Neural crest cell (in vitro differentiated cells): Measurements from ENCODE around the gene OCA2. TPM values are rescaled to one million over a fixed set of nuclear protein-coding genes. Genes with fewer than 3 reads are reported as not detected.

Source experiments
- DNase-seq: peaks from one replicate; pipeline ENCODE4 v3.0.0; 2021; ENCODE audit warnings: low read depth, mixed read lengths, low spot score
- H3K27ac Mint-ChIP-seq: one replicate; pipeline ENCODE4 v1.8.0; 2021; ENCODE audit warnings: mild to moderate bottlenecking, mixed read lengths; ENCODE audit not compliant: unreplicated experiment
- H3K27me3 Mint-ChIP-seq: 2 replicates; pipeline ENCODE4 v1.8.0; 2021; ENCODE audit warnings: low read depth, mild to moderate bottlenecking, mixed read lengths
- H3K36me3 Mint-ChIP-seq: 2 replicates; pipeline ENCODE4 v1.8.0; 2021; ENCODE audit warnings: low read depth, mild to moderate bottlenecking, mixed read lengths
- H3K4me1 Mint-ChIP-seq: 2 replicates; pipeline ENCODE4 v1.8.0; 2021; ENCODE audit warnings: mixed read lengths
- H3K4me3 Mint-ChIP-seq: one replicate; pipeline ENCODE4 v1.8.0; 2021; ENCODE audit warnings: mild to moderate bottlenecking, mixed read lengths
- H3K9me3 Mint-ChIP-seq: 2 replicates; pipeline ENCODE4 v1.8.0; 2021; ENCODE audit warnings: mixed read lengths
- CTCF ChIP-seq: fragments of 200-600 bp; sonication (generic); conservative IDR thresholded peaks from 2 replicates; pipeline ENCODE4 v1.5.0; 2021; ENCODE audit warnings: antibody characterized with exemption, mild to moderate bottlenecking
- total RNA-seq: library from RNA; stranded (reverse); gene quantifications from 2 replicates; pipeline ENCODE4 v1.2.1, GENCODE V29; 2021

OCA2 gene
- total RNA-seq, 1 donor from 2014 or later = 0.19 TPM

- no peak for DNase-seq
- TF ChIP-seq CTCF = no peak
- Mint-ChIP-seq H3K4me1 (no peaks in the 10 kb centered on the region), H3K27ac (no peak overlapping the region), H3K27me3 (no peaks in the 10 kb centered on the region), H3K36me3 (peaks cover 23% of the 10 kb centered on the region), H3K4me3 (no peak overlapping the region), H3K9me3 (no peaks in the 10 kb centered on the region)
These were observed 15.0 kb upstream of the OCA2 start for GRCh38 chr15:28114114-28114455.

- H3K4me1 Mint-ChIP-seq = no peaks in the 10 kb centered on the region
These were observed 14.4 kb upstream of the OCA2 start for GRCh38 chr15:28113394-28114113.

GRCh38 chr15:28112962-28113361 lies 13.8 kb upstream of the OCA2 start:
- H3K27ac Mint-ChIP-seq = no peak overlapping the region
- TF ChIP-seq CTCF = no peak
- H3K36me3 Mint-ChIP-seq = peaks cover 23% of the 10 kb centered on the region
- peaks cover under 1% of the 10 kb centered on the region for H3K4me1 Mint-ChIP-seq
- H3K4me3 Mint-ChIP-seq = no peak overlapping the region
- DNase-seq = no peak
- H3K27me3 Mint-ChIP-seq = peaks cover under 1% of the 10 kb centered on the region
- H3K9me3 Mint-ChIP-seq = no peaks in the 10 kb centered on the region

More at GRCh38 chr15:28113394-28114113, 14.4 kb upstream of the OCA2 start:
- Mint-ChIP-seq H3K9me3 (no peaks in the 10 kb centered on the region), H3K27me3 (no peaks in the 10 kb centered on the region), H3K36me3 (peaks cover 23% of the 10 kb centered on the region), H3K4me3 (no peak overlapping the region), H3K27ac (no peak overlapping the region)
- TF ChIP-seq CTCF = no peak
- DNase-seq = no peak

GRCh38 chr15:28112101-28112760 lies 13.1 kb upstream of the OCA2 start:
- H3K36me3 Mint-ChIP-seq = peaks cover 23% of the 10 kb centered on the region
- DNase-seq = no peak
- no peak for TF ChIP-seq CTCF

GRCh38 chr15:28111543-28111942 lies 12.4 kb upstream of the OCA2 start:
- TF ChIP-seq CTCF = no peak
- Mint-ChIP-seq H3K4me3 (no peak overlapping the region), H3K9me3 (no peaks in the 10 kb centered on the region), H3K27ac (no peak overlapping the region), H3K36me3 (peaks cover 23% of the 10 kb centered on the region), H3K27me3 (peaks cover 9% of the 10 kb centered on the region), H3K4me1 (peaks cover 4% of the 10 kb centered on the region)
- DNase-seq = no peak

More at GRCh38 chr15:28112101-28112760, 13.1 kb upstream of the OCA2 start:
- Mint-ChIP-seq H3K27ac (no peak overlapping the region), H3K4me1 (peaks cover 4% of the 10 kb centered on the region), H3K9me3 (no peaks in the 10 kb centered on the region), H3K27me3 (peaks cover 6% of the 10 kb centered on the region), H3K4me3 (no peak overlapping the region)
